BJ (cell line): ENCODE results near the gene KCNE4. TPM values are rescaled to one million over a fixed set of nuclear protein-coding genes. Genes with fewer than 3 reads are reported as not detected.

Experiments used
- CTCF ChIA-PET: fragments of 350-600 bp; formaldehyde crosslinking; extraction: SDS; loops from one replicate; lab custom pipeline; 2021; ENCODE audit warnings: antibody characterized with exemption, inconsistent platforms; lab: Yijun Ruan, JAX
- POLR2A ChIA-PET: fragments of 300-600 bp; sonication (Branson Sonifier 250); formaldehyde crosslinking; extraction: SDS; loops from one replicate; lab custom pipeline; 2021; ENCODE audit warnings: antibody characterized with exemption; lab: Charles Lee
- DNase-seq: peaks from one replicate; pipeline ENCODE4 v3.0.0-alpha.2; 2011; ENCODE audit warnings: low read depth
- H3K27me3 ChIP-seq: 2 replicates; pipeline ENCODE4 v1.6.0; 2011; ENCODE audit warnings: low read length; ENCODE audit not compliant: control insufficient read depth, insufficient read depth
- H3K36me3 ChIP-seq: 2 replicates; pipeline ENCODE4 v1.5.1; 2011; ENCODE audit warnings: low read length; ENCODE audit not compliant: control insufficient read depth, insufficient read depth
- H3K4me3 ChIP-seq: 2 replicates; pipeline ENCODE4 v1.5.1; 2011; ENCODE audit warnings: low read depth, mild to moderate bottlenecking, control low read depth, low read length
- CTCF ChIP-seq: IDR thresholded peaks from 2 replicates; pipeline ENCODE4 v1.5.1; 2011; ENCODE audit warnings: low read depth, mild to moderate bottlenecking, control low read depth, inconsistent platforms, low read length, moderate library complexity; ENCODE audit not compliant: insufficient read depth
- polyA plus RNA-seq: library from polyadenylated mRNA; depleted of rRNA; stranded (reverse); fragments of >200 nt; gene quantifications from 2 replicates; pipeline ENCODE4 v1.2.3, GENCODE V29; 2011

The KCNE4 gene
- polyA plus RNA-seq, 1 experiment = 18.5 TPM

GRCh38 chr2:223069465-223069864, 17.5 kb downstream of the KCNE4 start:
- no peak for DNase-seq
- CTCF ChIA-PET = no interaction called here
- Histone ChIP-seq H3K4me3 (no peak overlapping the region), H3K36me3 (no peaks in the 10 kb centered on the region), H3K27me3 (no peaks in the 10 kb centered on the region)
- POLR2A ChIA-PET = no interaction called here
- no peak for TF ChIP-seq CTCF

GRCh38 chr2:223069988-223070387, 18.0 kb downstream of the KCNE4 start:
- no peak overlapping the region for H3K4me3 ChIP-seq

GRCh38 chr2:223071139-223071538, 19.1 kb downstream of the KCNE4 start:
- Histone ChIP-seq H3K27me3 (no peaks in the 10 kb centered on the region), H3K36me3 (no peaks in the 10 kb centered on the region), H3K4me3 (no peak overlapping the region)
- ChIA-PET CTCF (interaction anchor here (1.2 kb wide), 1 partner anchor 89 kb away, joined by 3 read pairs; no protein-coding TSS in a partner anchor), POLR2A (no interaction called here)
- no peak for TF ChIP-seq CTCF
- DNase-seq = no peak

More at GRCh38 chr2:223069988-223070387, 18.0 kb downstream of the KCNE4 start:
- ChIA-PET POLR2A (no interaction called here), CTCF (no interaction called here)
- no peak for DNase-seq
- no peaks in the 10 kb centered on the region for H3K36me3 ChIP-seq
- H3K27me3 ChIP-seq = no peaks in the 10 kb centered on the region
- TF ChIP-seq CTCF = no peak

- POLR2A ChIA-PET = no interaction called here
- DNase-seq = no peak
- Histone ChIP-seq H3K27me3 (no peaks in the 10 kb centered on the region), H3K36me3 (no peaks in the 10 kb centered on the region), H3K4me3 (no peak overlapping the region)
- no peak for TF ChIP-seq CTCF
- CTCF ChIA-PET = no interaction called here
Observed at GRCh38 chr2:223072826-223073225, 20.8 kb downstream of the KCNE4 start.

- DNase-seq = no peak
- CTCF ChIA-PET = no interaction called here
Observed at GRCh38 chr2:223075301-223076270, 23.6 kb downstream of the KCNE4 start.

More at GRCh38 chr2:223075301-223076270, 23.6 kb downstream of the KCNE4 start:
- no peaks in the 10 kb centered on the region for H3K27me3 ChIP-seq
- H3K4me3 ChIP-seq = no peak overlapping the region
- POLR2A ChIA-PET = no interaction called here
- TF ChIP-seq CTCF = no peak
- H3K36me3 ChIP-seq = no peaks in the 10 kb centered on the region
